Suppressor macrophage treated with lipopolysaccharide for 1 hour (primary cell): Measurements from ENCODE around the gene IRAG1.

Experiments
- DNase-seq, 3 donors: peaks; one replicate each; pipeline ENCODE4 v3.0.0-alpha.2; 2020 to 2022

Gene IRAG1

GRCh38 chr11:10664496-10664895, 29.1 kb downstream of the IRAG1 start:
- no peak for DNase-seq

GRCh38 chr11:10663990-10664389, 29.6 kb downstream of the IRAG1 start:
- peak; percentile 27 to 44 (median 40) for DNase-seq

GRCh38 chr11:10663365-10663764, 30.2 kb downstream of the IRAG1 start:
- DNase-seq, result no peak

GRCh38 chr11:10660323-10660722, 33.2 kb downstream of the IRAG1 start:
- DNase-seq, result no peak

GRCh38 chr11:10659339-10660216, 34.0 kb downstream of the IRAG1 start:
- peak; percentile 70 to 77 (median 76) for DNase-seq

- no peak for DNase-seq
Measured at GRCh38 chr11:10658621-10659338, 34.8 kb downstream of the IRAG1 start.

- DNase-seq, result peak; percentile 67 to 86 (median 76)
Measured at GRCh38 chr11:10657308-10658271, 36.0 kb downstream of the IRAG1 start.

- DNase-seq, result no peak
Measured at GRCh38 chr11:10655943-10656576, 37.5 kb downstream of the IRAG1 start.

- DNase-seq, result peak in 2 of 3 donors; percentile 46
Measured at GRCh38 chr11:10655227-10655626, 38.3 kb downstream of the IRAG1 start.

- DNase-seq, result no peak
Measured at GRCh38 chr11:10654811-10655150, 38.8 kb downstream of the IRAG1 start.

- DNase-seq, result peak; percentile 67 to 79 (median 73)
Measured at GRCh38 chr11:10653946-10654810, 39.4 kb downstream of the IRAG1 start.

- DNase-seq, result no peak
Measured at GRCh38 chr11:10653261-10653660, 40.3 kb downstream of the IRAG1 start.

GRCh38 chr11:10651656-10652361, 41.7 kb downstream of the IRAG1 start:
- no peak for DNase-seq

GRCh38 chr11:10650630-10651029, 42.9 kb downstream of the IRAG1 start:
- no peak for DNase-seq

GRCh38 chr11:10650166-10650565, 43.4 kb downstream of the IRAG1 start:
- no peak for DNase-seq

GRCh38 chr11:10648871-10649270, 44.7 kb downstream of the IRAG1 start:
- DNase-seq, result no peak

- no peak for DNase-seq
Measured at GRCh38 chr11:10646681-10647355, 46.7 kb downstream of the IRAG1 start.

GRCh38 chr11:10646005-10646404, 47.5 kb downstream of the IRAG1 start:
- DNase-seq, result no peak

GRCh38 chr11:10645212-10645795, 48.3 kb downstream of the IRAG1 start:
- no peak for DNase-seq
